HG02642 (cell line): Measurements from ENCODE around the gene BGN.

Experiments
- ATAC-seq: cut with Tn5 transposase; IDR thresholded peaks from one replicate; pipeline ENCODE4 v1.9.1; 2021; ENCODE audit warnings: mild to moderate bottlenecking; ENCODE audit not compliant: unreplicated experiment, poor library complexity

BGN gene

GRCh38 chrX:153459986-153460385 lies 34.8 kb upstream of the BGN start:
- no peak for ATAC-seq

GRCh38 chrX:153460826-153461225 lies 34.0 kb upstream of the BGN start:
- ATAC-seq, result no peak

GRCh38 chrX:153462291-153462690 lies 32.5 kb upstream of the BGN start:
- no peak for ATAC-seq

GRCh38 chrX:153463031-153463430 lies 31.7 kb upstream of the BGN start:
- ATAC-seq, result no peak

- no peak for ATAC-seq
Observed at GRCh38 chrX:153463556-153463955, 31.2 kb upstream of the BGN start.

GRCh38 chrX:153464116-153464515 lies 30.7 kb upstream of the BGN start:
- ATAC-seq, result no peak

- no peak for ATAC-seq
Observed at GRCh38 chrX:153465691-153466380, 28.9 kb upstream of the BGN start.

GRCh38 chrX:153468008-153468580 lies 26.7 kb upstream of the BGN start:
- ATAC-seq, result no peak

- ATAC-seq, result peak; percentile 51
Observed at GRCh38 chrX:153469811-153470410, 24.9 kb upstream of the BGN start.

- peak; percentile 82 for ATAC-seq
Observed at GRCh38 chrX:153470411-153471363, 24.1 kb upstream of the BGN start, which contains the start of gene HAUS7. TSS of gene HAUS7 (minus strand) at chrX:153470576. CDS start at chrX:153470557, 19 bp downstream.

- ATAC-seq, result no peak
Observed at GRCh38 chrX:153471663-153472280, 23.0 kb upstream of the BGN start.

GRCh38 chrX:153473126-153473525 lies 21.7 kb upstream of the BGN start:
- ATAC-seq, result no peak

- no peak for ATAC-seq
Observed at GRCh38 chrX:153474266-153474665, 20.5 kb upstream of the BGN start.

GRCh38 chrX:153474718-153475117 lies 20.1 kb upstream of the BGN start:
- no peak for ATAC-seq

GRCh38 chrX:153475271-153475670 lies 19.5 kb upstream of the BGN start:
- ATAC-seq, result no peak

- no peak for ATAC-seq
Observed at GRCh38 chrX:153475751-153476281, 19.0 kb upstream of the BGN start.

GRCh38 chrX:153476666-153477363 lies 18.0 kb upstream of the BGN start:
- no peak for ATAC-seq

GRCh38 chrX:153477364-153477857 lies 17.4 kb upstream of the BGN start:
- no peak for ATAC-seq

- no peak for ATAC-seq
Observed at GRCh38 chrX:153477901-153478300, 16.9 kb upstream of the BGN start.
